SK-N-SH (cell line): ENCODE measurements around the gene TMIGD2. TPM values are rescaled to one million over a fixed set of nuclear protein-coding genes. Genes with fewer than 3 reads are reported as not detected.

ENCODE experiments used
- CTCF ChIA-PET: fragments of 300-600, 350-600 bp; formaldehyde crosslinking; extraction: SDS; loops from one replicate; lab custom pipeline; 2021; lab: Yijun Ruan, JAX
- POLR2A ChIA-PET: fragments of 350-600 bp; sonication (Branson Sonifier 250); formaldehyde crosslinking; extraction: SDS; loops from one replicate; lab custom pipeline; 2020; ENCODE audit warnings: antibody characterized with exemption, inconsistent platforms; lab: Yijun Ruan, JAX
- DNase-seq: peaks from one replicate; pipeline ENCODE4 v3.0.0; 2012
- H2AFZ ChIP-seq: fragments of 200-600 bp; sonication (generic); 2 replicates; pipeline ENCODE4 v1.8.1; 2016; ENCODE audit warnings: antibody characterized with exemption, mild to moderate bottlenecking, low read depth
- H3F3A ChIP-seq: fragments of 200-600 bp; sonication (generic); replicated peaks from 2 replicates; pipeline ENCODE3; 2016; ENCODE audit warnings: antibody characterized with exemption, mild to moderate bottlenecking; ENCODE audit not compliant: insufficient read depth
- H3K27ac ChIP-seq, 2 experiments: fragments of 200-500 bp in 1 of 2; fragments of 200-600 bp in 1 of 2; sonication (Bioruptor generic) in 1 of 2; sonication (generic), shearing (Covaris generic) in 1 of 2; 2 replicates each; pipeline versions ENCODE4 v1.5.1 to v1.6.1; 2014 to 2016; ENCODE audit warnings: low read depth in 2 of 2, inconsistent platforms in 1 of 2, low read length in 1 of 2, mild to moderate bottlenecking in 1 of 2, mixed read lengths in 1 of 2
- H3K27me3 ChIP-seq: fragments of 200-600 bp; sonication (generic), shearing (Covaris generic); 2 replicates; pipeline ENCODE4 v1.6.1; 2016; ENCODE audit warnings: mixed run types; ENCODE audit not compliant: insufficient read depth
- H3K36me3 ChIP-seq, 2 experiments: fragments of 200-500 bp in 1 of 2; fragments of 200-600 bp in 1 of 2; sonication (Bioruptor generic) in 1 of 2; sonication (generic) in 1 of 2; replicated peaks in 1 of 2; 2 replicates each; pipeline versions ENCODE3 to v1.5.1; 2014 to 2016; ENCODE audit warnings: low read length in 1 of 2, mild to moderate bottlenecking in 1 of 2; ENCODE audit not compliant: insufficient read depth in 2 of 2, control insufficient read depth in 1 of 2
- H3K4me1 ChIP-seq, 2 experiments: fragments of 200-500 bp in 1 of 2; fragments of 200-600 bp in 1 of 2; sonication (Bioruptor generic) in 1 of 2; sonication (generic), shearing (Covaris generic) in 1 of 2; 2 replicates each; pipeline versions ENCODE4 v1.5.1 to v1.6.1; 2014 to 2016; ENCODE audit warnings: low read depth in 1 of 2, low read length in 1 of 2, mixed run types in 1 of 2; ENCODE audit not compliant: insufficient read depth in 2 of 2, control insufficient read depth in 1 of 2
- H3K4me2 ChIP-seq: fragments of 200-600 bp; sonication (generic), shearing (Covaris generic); 2 replicates; pipeline ENCODE4 v1.6.1; 2017; ENCODE audit warnings: mixed run types
- H3K4me3 ChIP-seq, 2 experiments: fragments of 200-500 bp in 1 of 2; fragments of 200-600 bp in 1 of 2; sonication (Bioruptor generic) in 1 of 2; sonication (generic), shearing (Covaris generic) in 1 of 2; 2 replicates each; pipeline versions ENCODE4 v1.5.1 to v1.8.1; 2014 to 2016; ENCODE audit warnings: low read depth in 2 of 2, inconsistent platforms in 1 of 2, low read length in 1 of 2, mild to moderate bottlenecking in 1 of 2, mixed read lengths in 1 of 2, moderate library complexity in 1 of 2
- H3K79me2 ChIP-seq: fragments of 200-600 bp; sonication (generic); 2 replicates; pipeline ENCODE4 v1.8.1; 2017; ENCODE audit warnings: mild to moderate bottlenecking; ENCODE audit not compliant: insufficient read depth
- H3K9ac ChIP-seq: fragments of 200-600 bp; sonication (generic); 2 replicates; pipeline ENCODE4 v1.6.1; 2017; ENCODE audit warnings: mixed run types
- H3K9me2 ChIP-seq: fragments of 200-600 bp; sonication (generic); 2 replicates; pipeline ENCODE4 v1.6.1; 2017; ENCODE audit warnings: mixed run types
- H3K9me3 ChIP-seq: fragments of 200-600 bp; sonication (generic); 2 replicates; pipeline ENCODE4 v1.6.1; 2017; ENCODE audit warnings: mixed run types, mild to moderate bottlenecking, moderate library complexity
- H4K20me1 ChIP-seq: fragments of 200-600 bp; sonication (generic); 2 replicates; pipeline ENCODE4 v1.6.1; 2017; ENCODE audit warnings: mild to moderate bottlenecking, mixed run types; ENCODE audit not compliant: insufficient read depth
- CHD2 ChIP-seq: fragments of 150-350 bp; IDR thresholded peaks from 2 replicates; pipeline ENCODE4 v1.6.1; 2018; ENCODE audit warnings: low read length; ENCODE audit not compliant: partially characterized antibody
- ELF1 ChIP-seq: IDR thresholded peaks from 2 replicates; pipeline ENCODE4 v1.4.0; 2012
- EP300 ChIP-seq, 2 experiments: IDR thresholded peaks; 2 replicates each; pipeline versions ENCODE4 v1.4.0 to v1.6.1; 2012; ENCODE audit warnings: borderline replicate concordance in 1 of 2, low read depth in 1 of 2, low read length in 1 of 2
- EZH2phosphoT487 ChIP-seq: fragments of 200-600 bp; sonication (generic); IDR thresholded peaks from 2 replicates; pipeline ENCODE4 v1.6.1; 2017; ENCODE audit warnings: low read depth, mixed run types, mild to moderate bottlenecking, antibody characterized with exemption, moderate library complexity, borderline replicate concordance
- FOXJ3 ChIP-seq: sonication (generic); formaldehyde crosslinking; IDR thresholded peaks from 2 replicates; pipeline ENCODE4 v1.5.1; 2020; ENCODE audit warnings: mild to moderate bottlenecking, missing genetic modification reagents
- FOXM1 ChIP-seq: IDR thresholded peaks from 2 replicates; pipeline ENCODE4 v1.4.0; 2012; ENCODE audit warnings: low read depth, mild to moderate bottlenecking
- GATA2 ChIP-seq: sonication (generic); formaldehyde crosslinking; IDR thresholded peaks from 2 replicates; pipeline ENCODE4 v1.5.0; 2020; ENCODE audit warnings: mild to moderate bottlenecking, missing genetic modification reagents
- MAX ChIP-seq: IDR thresholded peaks from 2 replicates; pipeline ENCODE4 v1.4.0; 2012; ENCODE audit warnings: low read depth
- MEF2A ChIP-seq: IDR thresholded peaks from 2 replicates; pipeline ENCODE4 v1.4.0; 2012; ENCODE audit warnings: low read depth, borderline replicate concordance
- POLR2AphosphoS5 ChIP-seq: IDR thresholded peaks from 2 replicates; pipeline ENCODE4 v1.6.1; 2012; ENCODE audit warnings: low read depth, low read length
- RCOR1 ChIP-seq: fragments of 150-350 bp; IDR thresholded peaks from 2 replicates; pipeline ENCODE4 v1.6.1; 2017; ENCODE audit warnings: antibody characterized with exemption, low read length
- REST ChIP-seq: IDR thresholded peaks from 2 replicates; pipeline ENCODE4 v1.6.1; 2012; ENCODE audit warnings: mild to moderate bottlenecking, low read depth, low read length, moderate library complexity
- RFX5 ChIP-seq: IDR thresholded peaks from 2 replicates; pipeline ENCODE4 v1.6.1; 2012; ENCODE audit warnings: mild to moderate bottlenecking, improper control_type of control experiment, low read length
- RXRA ChIP-seq: IDR thresholded peaks from 2 replicates; pipeline ENCODE4 v1.4.0; 2012; ENCODE audit warnings: low read depth, mild to moderate bottlenecking, borderline replicate concordance
- TCF12 ChIP-seq: IDR thresholded peaks from 2 replicates; pipeline ENCODE4 v1.4.0; 2012
- WGBS: methylation state at CpG from one replicate; pipeline ENCODE4 v1.1.6; 2017; ENCODE audit warnings: low lambda C conversion rate; 5-methylcytosine and 5-hydroxymethylcytosine counted together
- polyA plus RNA-seq, 3 experiments: library from polyadenylated mRNA; depleted of rRNA; stranded (reverse); fragments of >200 nt; gene quantifications; 2 replicates each; pipeline ENCODE4 v1.2.3, GENCODE V29; 2012
- TF ChIP-seq, protein P1 (sequence below): fragments of 150-350 bp; IDR thresholded peaks from 2 replicates; pipeline ENCODE4 v1.6.1; 2016; ENCODE audit warnings: mild to moderate bottlenecking, low read depth, low read length
- TF ChIP-seq, protein P2 (sequence below): IDR thresholded peaks from 2 replicates; pipeline ENCODE4; 2012
- TF ChIP-seq, protein P3 (sequence below): fragments of 200-600 bp; sonication (generic); IDR thresholded peaks from 2 replicates; pipeline ENCODE4 v1.6.1; 2017; ENCODE audit warnings: antibody characterized with exemption, mild to moderate bottlenecking, moderate library complexity

The TMIGD2 gene
- polyA plus RNA-seq, 1 of the 3 experiments (the other 2 are of a cell fraction): not detected

- TF ChIP-seq CHD2 (no peak), MAX (no peak), TCF12 (no peak), FOXJ3 (CRISPR knock-in tag) (no peak)
- TF ChIP-seq, protein P1, sequence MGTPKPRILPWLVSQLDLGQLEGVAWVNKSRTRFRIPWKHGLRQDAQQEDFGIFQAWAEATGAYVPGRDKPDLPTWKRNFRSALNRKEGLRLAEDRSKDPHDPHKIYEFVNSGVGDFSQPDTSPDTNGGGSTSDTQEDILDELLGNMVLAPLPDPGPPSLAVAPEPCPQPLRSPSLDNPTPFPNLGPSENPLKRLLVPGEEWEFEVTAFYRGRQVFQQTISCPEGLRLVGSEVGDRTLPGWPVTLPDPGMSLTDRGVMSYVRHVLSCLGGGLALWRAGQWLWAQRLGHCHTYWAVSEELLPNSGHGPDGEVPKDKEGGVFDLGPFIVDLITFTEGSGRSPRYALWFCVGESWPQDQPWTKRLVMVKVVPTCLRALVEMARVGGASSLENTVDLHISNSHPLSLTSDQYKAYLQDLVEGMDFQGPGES: no peak
- TF ChIP-seq, protein P2, sequence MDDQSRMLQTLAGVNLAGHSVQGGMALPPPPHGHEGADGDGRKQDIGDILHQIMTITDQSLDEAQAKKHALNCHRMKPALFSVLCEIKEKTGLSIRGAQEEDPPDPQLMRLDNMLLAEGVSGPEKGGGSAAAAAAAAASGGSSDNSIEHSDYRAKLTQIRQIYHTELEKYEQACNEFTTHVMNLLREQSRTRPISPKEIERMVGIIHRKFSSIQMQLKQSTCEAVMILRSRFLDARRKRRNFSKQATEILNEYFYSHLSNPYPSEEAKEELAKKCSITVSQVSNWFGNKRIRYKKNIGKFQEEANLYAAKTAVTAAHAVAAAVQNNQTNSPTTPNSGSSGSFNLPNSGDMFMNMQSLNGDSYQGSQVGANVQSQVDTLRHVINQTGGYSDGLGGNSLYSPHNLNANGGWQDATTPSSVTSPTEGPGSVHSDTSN: no peak
- TF ChIP-seq, all 33 proteins: peak for 0
These were observed 41.5 kb downstream of the TMIGD2 start (continued) for GRCh38 chr19:4260613-4261191.

DNA sequence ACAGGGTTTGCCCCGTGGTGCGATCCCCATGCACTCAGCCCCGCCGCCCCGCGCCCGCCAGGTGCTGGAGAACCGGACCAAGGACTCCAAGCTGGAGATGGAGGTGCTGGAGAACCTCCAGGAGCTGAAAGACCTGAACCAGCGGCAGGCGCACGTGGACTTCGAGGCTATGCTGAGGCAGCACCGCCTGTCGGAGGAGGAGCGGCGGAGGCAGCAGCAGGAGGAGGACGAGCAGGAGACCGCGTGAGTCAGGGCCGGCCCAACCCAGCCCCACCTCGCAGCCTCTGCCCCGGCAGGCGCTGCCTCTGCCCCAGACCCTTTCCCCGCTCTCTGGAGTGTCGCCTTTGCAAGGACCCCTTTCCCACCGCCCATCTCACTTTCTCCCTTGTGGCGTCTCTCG lies 44.0 kb downstream of the TMIGD2 start:
- no peaks in the 10 kb centered on the region for H3K27me3 ChIP-seq
- no peaks in the 10 kb centered on the region for H3K4me1 ChIP-seq
- H2AFZ ChIP-seq: no peak overlapping the region
- 95% methylated on average over 23 of the region's 28 CpGs for WGBS
- H3K9me3 ChIP-seq: 0 out of 2 replicates have a peak, but pooled peaks cover 6% of the 10 kb centered on the region
- H3K9me2 ChIP-seq: no peaks in the 10 kb centered on the region
- CTCF ChIA-PET: interaction anchor here (1.6 to 2.2 kb wide), 2 partner anchors 9 to 95 kb away, joined by 3 to 11 read pairs; no protein-coding TSS in a partner anchor
- no peak overlapping the region for H3K4me3 ChIP-seq
- H3F3A ChIP-seq: no peaks in the 10 kb centered on the region
- POLR2A ChIA-PET: interaction anchor here (0.6 kb wide), 1 partner anchor 18 kb away, joined by 3 read pairs; no protein-coding TSS in a partner anchor
- TF ChIP-seq RXRA: no peak
- no peak for TF ChIP-seq FOXM1
- TF ChIP-seq ELF1: no peak
- no peak for TF ChIP-seq MEF2A
- no peak for TF ChIP-seq RFX5
- no peak for TF ChIP-seq TCF12
- no peak for TF ChIP-seq EP300 (IDR thresholded peaks at IDR 0.05; ENCODE audit: borderline replicate concordance in 1 of 2, low read depth in 1 of 2, low read length in 1 of 2)
- TF ChIP-seq CHD2: no peak
- TF ChIP-seq POLR2AphosphoS5: no peak
- no peak for TF ChIP-seq REST
- TF ChIP-seq GATA2 (CRISPR knock-in tag): no peak
- no peak for TF ChIP-seq RCOR1
- no peak for TF ChIP-seq MAX
- TF ChIP-seq, protein P3, sequence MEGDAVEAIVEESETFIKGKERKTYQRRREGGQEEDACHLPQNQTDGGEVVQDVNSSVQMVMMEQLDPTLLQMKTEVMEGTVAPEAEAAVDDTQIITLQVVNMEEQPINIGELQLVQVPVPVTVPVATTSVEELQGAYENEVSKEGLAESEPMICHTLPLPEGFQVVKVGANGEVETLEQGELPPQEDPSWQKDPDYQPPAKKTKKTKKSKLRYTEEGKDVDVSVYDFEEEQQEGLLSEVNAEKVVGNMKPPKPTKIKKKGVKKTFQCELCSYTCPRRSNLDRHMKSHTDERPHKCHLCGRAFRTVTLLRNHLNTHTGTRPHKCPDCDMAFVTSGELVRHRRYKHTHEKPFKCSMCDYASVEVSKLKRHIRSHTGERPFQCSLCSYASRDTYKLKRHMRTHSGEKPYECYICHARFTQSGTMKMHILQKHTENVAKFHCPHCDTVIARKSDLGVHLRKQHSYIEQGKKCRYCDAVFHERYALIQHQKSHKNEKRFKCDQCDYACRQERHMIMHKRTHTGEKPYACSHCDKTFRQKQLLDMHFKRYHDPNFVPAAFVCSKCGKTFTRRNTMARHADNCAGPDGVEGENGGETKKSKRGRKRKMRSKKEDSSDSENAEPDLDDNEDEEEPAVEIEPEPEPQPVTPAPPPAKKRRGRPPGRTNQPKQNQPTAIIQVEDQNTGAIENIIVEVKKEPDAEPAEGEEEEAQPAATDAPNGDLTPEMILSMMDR: no peak
- TF ChIP-seq EZH2phosphoT487: no peak
- no peak for TF ChIP-seq FOXJ3 (CRISPR knock-in tag)
- TF ChIP-seq, all 33 proteins: peak for 0
- Histone ChIP-seq H3K9ac (no peak overlapping the region), H3K79me2 (no peaks in the 10 kb centered on the region), H3K27ac (no peak overlapping the region), H3K36me3 (peaks cover 23 to 40% of the 10 kb centered on the region in 2 experiments), H3K4me2 (no peak overlapping the region), H4K20me1 (no peaks in the 10 kb centered on the region)
- no peak for DNase-seq
